A549 treated with Hydrocortisone at 1 μM for 4 hours (cell line): ENCODE results near the gene SLC25A21. TPM values are rescaled to one million over a fixed set of nuclear protein-coding genes. Genes with fewer than 3 reads are reported as not detected.

Experiments
- total RNA-seq: library from RNA; stranded (reverse); fragments of 200-300 nt; extraction: Qiagen RNA extraction; gene quantifications from 5 replicates; pipeline ENCODE4 v1.2.3, GENCODE V29; 2022

The SLC25A21 gene
- total RNA-seq: 0.50 to 1.9 TPM (median 0.93 TPM) in 5 replicates

GRCh38 chr14:37172024-37172869, at the start of gene SLC25A21:
TSS of gene SLC25A21 (minus strand) at chr14:37172606.

GRCh38 chr14:37197421-37198272, 25.2 kb upstream of the SLC25A21 start, which contains the start of gene MIPOL1:
TSS of gene MIPOL1 (plus strand) at chr14:37197937. CDS start at chr14:37247889, 49,952 bp downstream.

GRCh38 chr14:36661506-36662257, 510.7 kb downstream of the SLC25A21 start, which contains the start of gene PAX9:
TSS of gene PAX9 (plus strand) at chr14:36661860. CDS start at chr14:36662090, 230 bp downstream.

Other genes starting within 250 kb of the SLC25A21 start
- 1.8 to 3.2 TPM (median 3.2 TPM) in 5 replicates for gene MIPOL1, start 25.3 kb upstream of the SLC25A21 start, total RNA-seq